H4 (cell line): Measurements from ENCODE around the gene INKA1. TPM values are rescaled to one million over a fixed set of nuclear protein-coding genes. Genes with fewer than 3 reads are reported as not detected.
"Not testable (repeated sequence)": the region's sequence is repeated elsewhere in the genome, so short reads cannot be mapped to it uniquely, and the experiment has no call there.

Source experiments
- DNase-seq: peaks from one replicate; pipeline ENCODE4 v3.0.0-alpha.2; 2015; ENCODE audit warnings: low spot score
- total RNA-seq: library from RNA; depleted of rRNA; stranded (reverse); fragments of >200 nt; shearing (Covaris generic); gene quantifications from 2 replicates; pipeline ENCODE4 v1.2.3, GENCODE V29; 2014; rRNA removed

INKA1 gene
- total RNA-seq, result 0.68 and 2.1 TPM in 2 replicates

DNA sequence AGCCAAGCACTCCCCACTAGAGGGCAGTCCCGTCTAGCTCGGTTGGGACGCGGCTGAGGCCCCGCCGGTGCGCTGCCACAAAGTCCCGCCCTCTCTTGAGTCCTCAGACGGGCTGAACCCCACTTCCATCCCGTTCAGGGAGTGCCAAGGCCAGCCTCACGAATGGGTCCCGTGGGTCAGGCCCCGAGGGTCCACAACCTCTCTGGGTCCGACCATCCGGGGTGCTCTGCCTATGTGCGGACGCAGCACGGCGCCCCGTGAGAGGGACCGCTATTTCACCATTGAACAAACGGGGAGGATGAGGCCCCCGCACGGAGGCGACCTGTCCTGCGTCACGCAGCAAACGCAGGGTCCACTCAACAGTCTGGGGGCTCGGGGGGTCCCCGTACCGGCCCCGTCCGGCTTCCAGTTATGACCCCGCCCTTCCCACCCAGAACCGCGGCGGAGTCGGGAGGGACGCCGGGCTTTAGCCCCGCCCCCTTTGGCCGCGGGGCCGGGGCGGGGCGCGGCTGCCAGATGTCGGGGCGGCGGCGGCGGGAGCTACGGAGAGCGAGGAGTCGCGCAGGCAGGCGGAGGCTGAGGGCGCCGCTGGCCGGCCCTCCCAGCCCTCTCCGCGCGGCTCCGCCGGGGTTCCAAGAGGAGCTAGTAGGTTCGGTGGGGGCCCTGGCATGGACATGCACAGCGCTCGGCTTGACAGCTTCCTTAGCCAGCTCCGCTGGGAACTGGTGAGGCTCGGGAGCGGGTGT lies at the start of gene INKA1:
INKA1 (plus strand) TSS at position 543 of the 746 bp plus-strand sequence; CDS start at position 675, 132 bp downstream.
- peak; percentile 69 for DNase-seq

DNA sequence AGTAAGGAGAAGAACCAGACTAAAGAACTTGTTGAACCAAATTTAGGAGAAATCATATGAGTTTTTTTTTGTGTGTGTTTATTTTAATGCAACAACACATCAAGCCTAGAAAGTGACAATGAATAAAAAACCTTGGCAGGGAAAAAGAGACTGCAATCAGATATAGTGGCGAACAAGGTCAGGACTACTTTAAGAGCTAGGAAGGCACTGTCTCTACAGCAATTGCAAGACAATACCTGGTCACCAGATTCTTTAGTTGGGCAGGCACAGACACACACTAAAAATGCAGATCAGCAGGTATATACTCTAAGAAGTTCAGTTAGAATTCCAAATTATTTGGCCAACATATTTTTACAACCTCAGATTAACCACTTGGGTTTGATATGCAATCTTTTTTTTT lies 48.5 kb upstream of the INKA1 start:
- no peak for DNase-seq

DNA sequence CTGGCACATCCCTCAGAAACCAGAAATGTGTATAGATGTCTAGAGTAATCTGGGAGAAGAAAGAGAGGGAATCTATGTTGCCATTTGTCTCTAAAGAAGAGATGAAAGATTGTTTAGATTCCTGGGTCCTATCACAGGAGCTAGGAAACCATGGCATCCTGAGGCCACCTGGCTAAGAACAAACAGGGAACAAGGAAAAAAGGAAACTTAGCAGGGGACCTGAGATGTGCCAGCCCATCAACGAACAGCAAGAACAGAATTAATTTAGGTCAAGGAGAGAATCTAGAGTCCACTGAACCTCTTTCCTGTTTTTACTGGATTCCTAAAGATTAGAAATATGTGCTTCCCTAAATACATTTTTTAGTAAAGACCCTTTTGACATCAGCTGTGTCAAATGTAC lies 47.0 kb upstream of the INKA1 start:
- no peak for DNase-seq

DNA sequence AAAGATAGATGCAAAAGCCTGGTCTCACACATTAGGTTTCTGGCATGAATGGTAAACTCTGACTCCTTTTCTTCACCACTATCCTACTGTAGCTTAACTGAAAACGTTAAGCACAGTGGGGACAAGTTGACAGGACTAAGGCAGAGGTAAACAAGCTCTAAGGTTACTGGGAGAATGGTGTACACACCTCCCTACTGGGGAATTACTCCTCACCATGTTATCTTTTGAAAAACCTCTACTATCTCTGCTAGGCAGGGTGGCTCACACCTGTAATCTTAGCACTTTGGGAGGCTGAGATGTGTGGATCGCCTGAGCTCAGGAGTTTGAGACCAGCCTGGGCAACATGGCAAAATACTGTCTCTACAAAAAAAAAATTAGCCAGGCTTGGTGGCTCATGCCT lies 45.9 kb upstream of the INKA1 start:
- no peak for DNase-seq

DNA sequence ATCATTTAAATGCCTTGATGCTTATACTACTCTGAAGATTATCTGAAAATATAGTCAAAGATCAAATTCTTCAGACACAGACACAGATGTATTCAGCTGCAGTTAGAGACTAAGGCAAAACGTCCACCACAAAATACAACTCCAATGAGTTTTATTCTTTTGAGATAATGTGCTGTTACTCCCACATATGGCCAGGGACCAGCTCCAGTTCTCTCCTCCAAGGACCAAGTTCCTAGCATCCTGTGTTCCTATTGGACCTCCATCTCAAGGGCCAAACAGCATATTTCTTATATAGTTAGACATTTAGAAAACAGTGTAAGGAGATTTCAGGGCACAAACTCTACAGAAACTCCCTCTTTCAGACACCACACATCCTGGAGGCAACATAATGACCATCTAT lies 43.8 kb upstream of the INKA1 start:
- DNase-seq, result no peak

DNA sequence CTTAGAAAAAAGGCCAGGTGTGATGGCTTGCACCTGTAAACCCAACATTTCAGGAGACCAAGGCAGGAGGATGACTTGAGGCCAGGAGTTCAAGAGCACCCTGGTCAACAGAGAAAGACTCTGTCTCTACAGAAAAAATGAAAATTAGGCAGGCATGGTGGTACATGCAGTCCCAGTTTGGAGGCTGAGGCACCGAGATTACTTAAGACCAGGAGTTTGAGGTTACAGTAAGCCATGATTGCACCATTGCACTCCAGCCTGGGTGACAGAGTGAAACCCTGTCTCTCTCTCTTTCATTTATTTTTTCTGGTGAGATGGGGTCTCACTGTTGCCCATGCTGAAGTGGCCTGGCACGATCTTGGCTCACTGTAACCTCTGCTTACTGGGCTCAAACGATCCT lies 41.4 kb upstream of the INKA1 start:
- no peak for DNase-seq

DNA sequence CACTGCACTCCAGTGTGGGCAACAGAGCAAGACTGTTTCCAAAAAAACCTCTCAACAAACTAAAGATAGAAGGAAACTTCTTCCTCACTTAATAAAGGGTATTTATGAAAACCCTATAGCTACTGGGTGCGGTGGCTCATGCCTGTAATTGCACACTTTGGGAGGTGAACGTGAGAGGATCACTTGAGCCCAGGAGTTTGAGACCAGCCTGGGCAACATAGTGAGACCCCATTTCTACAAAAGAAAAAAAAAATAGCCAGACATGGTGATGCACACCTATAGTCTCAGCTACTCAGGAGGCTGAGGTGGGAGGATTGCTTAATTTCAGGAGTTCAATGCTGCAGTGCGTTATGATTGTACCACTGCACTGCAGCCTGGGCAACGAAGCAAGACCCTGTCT lies 39.1 kb upstream of the INKA1 start:
- DNase-seq, result no peak

DNA sequence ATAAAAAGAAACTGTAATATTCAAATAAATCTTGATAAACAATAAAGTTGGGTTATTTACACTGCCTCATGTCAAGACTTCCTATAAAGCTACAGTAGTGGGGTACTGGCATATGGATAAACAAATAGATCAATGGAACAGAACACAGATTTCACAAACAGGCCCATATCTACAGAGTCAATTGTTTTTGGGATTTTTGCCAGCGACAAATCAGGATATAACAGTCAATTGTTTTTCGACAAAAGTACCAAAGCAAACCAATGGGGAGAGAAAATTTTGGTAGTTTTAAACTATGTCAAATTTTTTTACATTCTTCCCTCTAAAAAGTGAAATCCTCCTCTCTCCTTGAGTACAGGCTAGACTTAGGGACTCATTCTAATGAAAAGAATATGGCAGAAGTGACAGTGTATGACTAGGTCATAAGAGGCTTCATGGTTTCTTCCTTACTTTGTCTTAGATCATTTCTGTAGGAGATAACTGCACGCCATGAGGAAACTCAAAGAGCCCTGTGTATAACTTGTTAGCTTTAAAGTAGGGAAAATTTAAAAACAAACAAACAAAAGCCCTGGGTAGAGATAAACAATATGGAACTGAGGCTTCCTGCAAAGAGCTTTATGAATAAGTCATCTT lies 33.7 kb upstream of the INKA1 start:
- DNase-seq, result no peak

DNA sequence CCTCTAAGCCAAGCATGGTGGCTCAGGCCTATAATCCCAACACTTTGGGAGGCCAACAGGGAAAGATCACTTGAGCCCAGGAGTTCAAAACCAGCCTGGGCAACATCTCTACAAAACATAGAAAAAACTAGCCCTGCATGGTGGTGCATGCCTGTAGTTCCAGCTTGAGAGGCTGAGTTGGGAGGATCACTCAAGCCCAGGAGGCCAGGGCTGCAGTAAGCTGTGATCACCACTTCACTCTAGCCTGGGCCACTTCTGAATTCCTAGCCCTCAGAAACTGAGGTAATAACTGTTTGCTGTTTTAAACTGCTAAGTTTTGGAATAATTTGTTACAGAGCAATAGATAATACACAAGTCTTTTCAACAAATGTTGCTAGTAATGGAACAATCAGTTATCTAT lies 33.1 kb upstream of the INKA1 start:
- no peak for DNase-seq

DNA sequence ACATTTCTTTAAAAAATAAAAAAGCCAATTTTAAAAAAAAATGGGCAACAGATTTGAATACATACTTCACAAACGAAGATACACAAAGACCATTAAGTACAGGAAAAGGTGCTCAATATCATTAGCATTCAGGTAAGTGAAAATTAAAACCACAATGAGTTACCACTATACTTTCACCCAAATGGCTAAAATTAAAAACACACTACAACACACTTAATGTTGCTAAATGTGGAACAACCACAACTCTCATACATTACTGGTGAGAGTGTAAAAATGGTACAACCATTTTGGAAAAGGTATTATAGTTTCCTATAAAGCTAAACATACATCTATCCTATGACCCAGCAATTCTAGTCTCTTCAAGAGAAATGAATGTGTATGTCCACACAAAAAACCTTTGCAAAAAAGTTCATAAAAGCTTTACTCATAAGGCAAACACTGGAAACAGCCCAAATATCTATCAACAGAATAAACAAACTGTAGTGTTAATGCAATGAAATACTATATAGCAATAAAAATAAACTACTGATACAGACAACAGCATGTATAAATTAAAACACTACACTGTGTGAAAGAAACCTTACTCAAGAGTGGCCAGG lies 31.6 kb upstream of the INKA1 start:
- no peak for DNase-seq

DNA sequence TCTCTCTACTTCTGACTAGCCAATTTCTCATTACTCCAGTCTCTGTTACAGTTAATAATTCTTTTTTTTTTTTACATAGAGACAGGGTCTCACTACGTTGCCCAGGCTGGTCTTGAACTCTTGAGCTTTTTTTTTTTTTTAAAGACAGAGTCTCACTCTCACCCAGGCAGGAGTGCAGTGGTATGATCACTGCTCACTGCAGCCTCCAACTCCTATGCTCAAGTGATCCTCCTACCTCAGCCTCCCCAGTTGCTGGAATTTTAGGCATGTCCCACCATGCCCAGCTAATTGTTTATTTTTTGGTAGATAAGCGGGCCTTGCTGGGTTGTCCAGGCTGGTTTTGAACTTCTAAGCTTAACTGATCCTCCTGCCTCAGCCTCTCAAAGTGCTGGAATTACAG lies 30.4 kb upstream of the INKA1 start:
- DNase-seq, result no peak

DNA sequence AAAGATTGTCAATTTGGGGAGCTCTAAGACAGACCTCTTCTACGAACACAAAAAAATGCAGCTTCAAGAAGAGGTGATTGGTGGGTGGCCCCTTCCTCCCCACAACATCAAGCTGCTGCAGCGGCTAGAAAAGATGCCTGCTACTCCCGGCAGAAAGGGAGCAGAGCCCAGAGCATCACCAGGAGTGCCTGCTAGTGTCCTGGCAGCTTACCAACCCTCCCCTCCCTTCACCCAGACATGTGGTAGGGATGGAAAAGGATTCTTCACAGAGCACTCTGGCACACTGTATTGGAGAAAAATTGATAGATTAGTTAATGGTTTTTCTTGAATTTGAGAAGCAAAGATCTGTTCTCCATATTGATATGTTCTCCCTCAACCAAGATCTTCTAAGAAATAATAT lies 27.5 kb upstream of the INKA1 start:
- no peak for DNase-seq

DNA sequence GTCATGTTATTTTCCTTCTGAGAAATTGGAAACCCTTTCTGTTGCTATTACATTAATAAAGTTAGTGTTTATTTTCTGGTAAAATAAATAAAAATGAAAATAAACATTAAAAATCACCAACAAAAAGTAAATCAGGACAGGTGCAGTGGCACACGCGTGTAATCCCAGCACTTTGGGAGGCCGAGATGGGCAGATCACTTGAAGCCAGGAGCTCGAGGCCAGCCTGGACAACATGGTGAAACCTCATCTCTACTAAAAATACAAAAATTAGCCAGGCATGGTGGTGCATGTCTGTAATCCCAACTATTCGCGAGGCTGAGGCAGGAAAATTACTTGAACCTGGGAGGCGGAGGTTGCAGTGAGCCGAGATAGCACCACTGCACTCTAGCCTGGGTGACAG lies 27.0 kb upstream of the INKA1 start:
- DNase-seq, result not testable (repeated sequence)

DNA sequence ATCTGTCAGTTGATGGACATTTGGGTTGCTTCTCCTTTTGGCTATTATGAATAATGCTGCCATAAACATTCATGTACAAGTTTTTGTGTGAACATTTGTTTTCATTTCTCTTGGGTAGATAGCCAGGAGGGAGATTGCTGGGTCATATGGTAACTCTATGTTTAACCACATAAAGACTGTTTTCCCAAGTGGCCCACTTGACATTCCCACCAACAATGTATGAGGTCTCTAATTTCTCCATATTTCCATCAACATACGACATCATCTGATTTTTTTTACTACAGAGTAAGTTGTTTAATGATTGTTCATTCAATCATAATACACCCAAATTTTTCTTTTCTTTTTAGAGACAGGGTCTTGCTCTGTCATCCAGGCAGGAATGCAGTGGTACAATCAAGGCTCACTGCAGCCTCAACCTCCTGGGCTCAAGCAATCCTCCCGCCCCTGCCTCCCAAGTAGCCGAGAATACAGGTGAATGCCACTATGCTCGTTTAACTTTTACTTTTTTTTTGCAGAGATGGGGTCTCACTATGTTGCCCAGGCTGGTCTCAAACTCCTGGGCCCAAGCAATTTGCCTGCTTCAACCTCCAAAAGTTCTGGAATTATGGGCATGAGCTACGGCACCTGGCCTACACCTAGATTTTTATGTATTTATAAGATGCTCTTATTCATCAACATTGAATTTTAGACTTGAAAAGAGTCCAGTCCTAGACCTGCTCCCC lies 23.5 kb upstream of the INKA1 start:
- no peak for DNase-seq

DNA sequence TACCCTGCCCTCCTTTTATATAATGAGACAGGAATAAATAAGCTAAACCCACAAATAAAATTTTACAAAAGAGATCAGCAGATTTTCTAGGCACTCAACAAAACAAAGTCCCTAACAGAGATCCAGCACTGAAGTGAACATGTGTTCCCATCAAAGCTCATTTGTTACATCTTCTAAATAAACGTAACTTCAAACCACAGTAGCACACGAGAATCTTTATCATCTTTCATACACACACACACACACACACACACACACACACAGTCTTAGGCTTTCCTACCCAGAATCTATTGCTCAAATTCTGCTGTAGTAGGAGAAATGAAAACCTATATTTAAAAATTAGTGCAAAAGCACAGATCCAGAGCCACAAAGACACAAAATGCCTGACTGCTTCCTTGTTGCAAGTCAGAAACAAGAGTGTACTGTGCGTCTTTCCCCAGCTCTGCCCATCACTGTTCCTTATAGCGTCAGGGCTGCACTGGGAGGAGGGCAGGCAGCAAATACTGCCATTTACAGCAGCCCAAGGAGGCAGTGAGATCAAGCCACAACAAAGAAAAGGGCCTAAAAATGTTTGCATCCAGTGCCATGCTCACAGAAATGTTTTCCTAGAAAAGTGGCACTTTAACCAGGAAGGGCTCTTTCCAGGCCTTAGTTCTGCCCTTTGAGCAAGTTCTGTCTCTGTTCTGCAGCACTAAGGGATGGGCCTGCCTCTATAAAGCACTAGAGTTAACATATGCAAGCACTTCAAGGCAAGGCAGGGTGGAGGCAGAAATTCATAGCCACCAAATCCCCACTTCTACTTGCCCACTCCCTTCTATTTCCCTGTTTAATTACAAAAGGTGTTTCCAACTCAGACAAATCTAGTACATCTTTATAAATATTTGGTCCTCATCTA lies 22.7 kb upstream of the INKA1 start:
- no peak for DNase-seq

DNA sequence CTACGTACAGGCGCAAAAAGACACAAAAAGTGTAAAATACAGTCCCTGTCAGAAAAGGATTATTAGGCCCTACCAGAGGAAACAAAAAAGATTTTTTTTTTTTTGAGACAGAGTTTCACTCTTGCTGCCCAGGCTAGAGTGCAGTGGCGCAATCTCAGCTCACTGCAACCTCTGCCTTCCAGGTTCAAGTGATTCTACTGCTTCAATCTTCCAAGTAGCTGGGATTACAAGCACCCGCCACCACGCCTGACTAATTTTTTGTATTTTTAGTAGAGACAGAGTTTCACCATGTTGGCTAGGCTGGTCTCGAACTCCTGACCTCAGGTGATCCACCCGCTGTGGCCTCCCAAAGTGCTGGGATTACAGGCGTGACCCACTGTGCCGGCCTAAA lies 22.1 kb upstream of the INKA1 start:
- DNase-seq, result not testable (repeated sequence)

DNA sequence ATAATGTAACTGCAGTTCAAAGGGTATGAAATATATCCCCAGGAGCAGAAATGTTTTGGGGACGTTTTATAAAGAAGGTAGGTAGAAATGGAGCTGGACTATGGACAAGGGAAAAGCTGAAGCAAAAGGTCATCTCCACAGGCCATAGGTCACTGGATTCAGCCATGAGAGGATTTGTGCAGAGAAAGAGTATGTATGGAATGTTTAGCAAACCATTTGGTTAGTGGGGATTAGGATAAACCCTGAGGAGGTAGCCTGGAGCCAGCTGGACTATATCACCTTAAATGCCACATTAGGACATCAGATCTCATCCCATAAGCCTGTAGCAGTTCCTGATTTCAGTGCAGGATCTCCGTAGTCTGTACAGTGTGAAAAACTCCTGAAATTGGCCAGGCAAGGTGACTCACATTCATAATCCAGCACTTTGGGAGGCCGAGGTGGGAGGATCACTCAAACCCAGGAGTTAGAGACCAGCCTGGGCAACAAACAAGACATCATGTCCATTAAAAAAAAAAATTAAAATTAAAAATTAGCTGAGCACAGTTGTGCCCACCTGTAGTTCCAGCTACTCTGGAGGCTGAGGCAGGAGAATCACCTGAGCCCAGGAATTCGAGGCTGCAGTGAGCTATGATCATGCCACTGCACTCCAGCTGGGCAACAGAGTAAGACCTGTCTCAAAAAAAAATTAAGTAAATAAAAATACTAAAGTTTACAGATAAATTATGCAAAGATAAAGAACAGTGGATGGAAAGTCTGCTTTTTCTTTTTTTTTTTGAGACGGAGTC lies 21.5 kb upstream of the INKA1 start:
- no peak for DNase-seq

DNA sequence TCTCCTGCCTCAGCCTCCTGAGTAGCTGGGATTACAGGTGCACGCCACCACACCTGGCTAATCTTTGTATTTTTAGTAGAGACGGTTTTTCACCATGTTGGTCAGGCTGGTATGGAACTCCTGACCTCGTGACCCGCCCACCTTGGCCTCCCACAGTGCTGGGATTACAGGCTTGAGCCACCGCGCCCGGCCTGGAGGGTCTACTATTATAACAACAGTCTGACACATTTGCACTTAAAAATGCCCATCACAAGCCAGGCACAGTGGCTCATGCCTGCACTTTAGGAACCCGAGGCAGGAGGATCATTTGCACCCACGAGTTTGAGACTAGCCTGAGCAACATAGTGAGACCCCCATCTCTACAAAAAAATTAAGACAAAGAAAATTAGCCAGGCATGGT lies 20.8 kb upstream of the INKA1 start:
- not testable (repeated sequence) for DNase-seq

DNA sequence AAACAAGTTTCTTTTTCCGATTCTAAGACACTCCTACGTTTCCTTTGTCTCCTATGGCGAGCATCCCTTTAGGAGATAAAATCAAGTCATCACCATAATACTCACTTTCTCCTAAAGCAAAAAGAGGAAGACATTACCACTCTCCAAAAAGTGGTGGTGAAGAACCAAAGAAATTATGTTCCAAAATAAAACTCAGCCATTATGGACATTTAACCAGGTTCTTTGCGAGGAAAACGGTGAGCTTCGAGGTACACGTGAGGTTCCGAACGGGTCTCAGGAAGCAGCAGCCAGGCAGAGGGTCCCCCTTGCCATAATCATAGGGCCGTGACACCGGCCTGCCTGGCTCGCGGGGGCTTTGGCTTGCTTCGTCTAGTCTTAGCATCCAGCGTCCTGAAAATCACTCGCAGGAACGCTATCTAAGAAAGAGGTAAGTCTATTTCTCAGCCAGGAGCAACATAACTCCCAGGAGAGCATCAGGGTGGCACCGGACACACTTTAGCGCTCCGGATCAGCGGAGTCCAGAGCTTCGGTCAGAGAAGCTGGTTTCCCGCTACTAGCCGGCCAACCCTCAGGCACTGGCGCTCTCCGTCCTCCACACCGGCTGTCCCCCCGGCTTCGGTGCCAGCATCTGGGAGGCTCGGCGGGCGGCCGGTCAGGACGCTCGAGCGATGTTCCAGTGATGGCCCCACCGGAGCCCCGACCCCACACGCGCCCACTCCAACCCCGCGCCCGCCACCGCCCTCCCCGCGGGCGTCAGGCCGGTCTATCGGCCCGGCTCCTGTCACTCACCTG lies 17.3 kb upstream of the INKA1 start:
- DNase-seq, result no peak
